A673 (cell line): Measurements from ENCODE around the gene TTLL5. TPM values are rescaled to one million over a fixed set of nuclear protein-coding genes. Genes with fewer than 3 reads are reported as not detected.

Experiments used
- BruUV-seq: library from RNA; stranded (reverse); fragments of 400-500 nt; replicated peaks from 2 replicates; lab custom pipeline; 2021; lab: Mats Ljungman, UMichigan
- CTCF ChIA-PET: fragments of 300-600 bp; sonication (Branson Sonifier 250); formaldehyde crosslinking; loops from one replicate; lab custom pipeline; 2022; ENCODE audit warnings: antibody characterized with exemption; lab: Charles Lee
- POLR2A ChIA-PET: fragments of 300-600 bp; sonication (Branson Sonifier 250); formaldehyde crosslinking; loops from one replicate; lab custom pipeline; 2022; ENCODE audit warnings: antibody characterized with exemption; ENCODE audit not compliant: low non-redundant PET; lab: Charles Lee
- DNase-seq: peaks from one replicate; pipeline ENCODE4 v3.0.0-alpha.2; 2015; ENCODE audit warnings: low spot score
- H3K27ac ChIP-seq: fragments of 200-600 bp; sonication (generic); 2 replicates; pipeline ENCODE4 v1.5.1; 2016; ENCODE audit warnings: mixed run types, low read depth, mild to moderate bottlenecking, mixed read lengths, antibody characterized with exemption, low read length; ENCODE audit not compliant: poor library complexity, severe bottlenecking
- H3K27me3 ChIP-seq: fragments of 200-600 bp; sonication (generic); replicated peaks from 2 replicates; pipeline ENCODE4 v1.6.1; 2017; ENCODE audit warnings: mixed run types, low read depth, mild to moderate bottlenecking, mixed read lengths, antibody characterized with exemption, low read length; ENCODE audit not compliant: insufficient read depth, poor library complexity
- H3K36me3 ChIP-seq: fragments of 200-600 bp; sonication (generic); 2 replicates; pipeline ENCODE4 v1.6.1; 2016; ENCODE audit warnings: mixed run types, mild to moderate bottlenecking, mixed read lengths, antibody characterized with exemption, low read length; ENCODE audit not compliant: insufficient read depth, poor library complexity, severe bottlenecking
- H3K4me1 ChIP-seq: fragments of 200-600 bp; sonication (generic); 2 replicates; pipeline ENCODE4 v1.6.1; 2017; ENCODE audit warnings: mixed run types, mild to moderate bottlenecking, mixed read lengths, antibody characterized with exemption, low read length; ENCODE audit not compliant: insufficient read depth, poor library complexity, severe bottlenecking
- H3K4me3 ChIP-seq: fragments of 200-600 bp; sonication (generic); 2 replicates; pipeline ENCODE4 v1.5.1; 2016; ENCODE audit warnings: low read depth, mixed run types, mild to moderate bottlenecking, mixed read lengths, low read length; ENCODE audit not compliant: poor library complexity, severe bottlenecking
- H3K9me3 ChIP-seq: fragments of 200-600 bp; sonication (generic); 2 replicates; pipeline ENCODE4 v1.6.1; 2016; ENCODE audit warnings: mixed run types, low read depth, mild to moderate bottlenecking, mixed read lengths, antibody characterized with exemption, low read length; ENCODE audit not compliant: poor library complexity, severe bottlenecking
- CTCF ChIP-seq: fragments of 300-800, 200-600 bp; sonication (generic); conservative IDR thresholded peaks from 2 replicates; pipeline ENCODE4 v1.5.1; 2017; ENCODE audit warnings: low read depth, mild to moderate bottlenecking, antibody characterized with exemption, low read length, moderate library complexity, mixed read lengths
- EZH2 ChIP-seq: fragments of 200-600 bp; sonication (generic); IDR thresholded peaks from 2 replicates; pipeline ENCODE4 v1.6.1; 2017; ENCODE audit warnings: borderline replicate concordance, low read depth, mild to moderate bottlenecking, mixed read lengths, antibody characterized with exemption, low read length; ENCODE audit not compliant: poor library complexity, severe bottlenecking
- intact Hi-C: fragments of 100-400 bp; cut with micrococcal nuclease; formaldehyde crosslinking; loops from one replicate; pipeline ENCODE4 v1.10.0; 2022; ENCODE audit not compliant: unreplicated experiment
- total RNA-seq: library from RNA; stranded (reverse); gene quantifications from 2 replicates; pipeline ENCODE4 v1.2.3, GENCODE V29; 2021

TTLL5 gene
- total RNA-seq, 1 experiment from 2014 or later = 56.7 TPM

- Histone ChIP-seq H3K4me3 (no peak overlapping the region), H3K36me3 (peaks cover 32% of the 10 kb centered on the region), H3K27me3 (no peaks in the 10 kb centered on the region), H3K27ac (no peak overlapping the region), H3K9me3 (peaks cover 3% of the 10 kb centered on the region), H3K4me1 (no peaks in the 10 kb centered on the region)
- ChIA-PET POLR2A (no interaction called here), CTCF (no interaction called here)
- intact Hi-C loops = no loop called here
- no TSS peak for BruUV-seq
- no peak for TF ChIP-seq EZH2
- 0 out of 2 replicates have a peak, but pooled peaks have one; percentile 26 for TF ChIP-seq CTCF
- no peak for DNase-seq
Measured at GRCh38 chr14:75675265-75675960, 14.4 kb downstream of the TTLL5 start.

- Histone ChIP-seq H3K27ac (no peak overlapping the region), H3K36me3 (peaks cover 29% of the 10 kb centered on the region), H3K27me3 (no peaks in the 10 kb centered on the region), H3K4me3 (no peak overlapping the region), H3K4me1 (no peaks in the 10 kb centered on the region), H3K9me3 (no peaks in the 10 kb centered on the region)
- no peak for DNase-seq
- no peak for TF ChIP-seq EZH2
- no peak for TF ChIP-seq CTCF
- intact Hi-C loops = no loop called here
- no TSS peak for BruUV-seq
- CTCF ChIA-PET = no interaction called here
- POLR2A ChIA-PET = no interaction called here
Measured at GRCh38 chr14:75685910-75686309, 24.9 kb downstream of the TTLL5 start.

- TF ChIP-seq EZH2 = no peak
- TF ChIP-seq CTCF = no peak
- Histone ChIP-seq H3K9me3 (no peaks in the 10 kb centered on the region), H3K27ac (no peak overlapping the region), H3K4me1 (no peaks in the 10 kb centered on the region), H3K36me3 (peaks cover 37% of the 10 kb centered on the region), H3K4me3 (no peak overlapping the region), H3K27me3 (no peaks in the 10 kb centered on the region)
- no TSS peak for BruUV-seq
- POLR2A ChIA-PET = no interaction called here
- no peak for DNase-seq
- intact Hi-C loops = no loop called here
- CTCF ChIA-PET = no interaction called here
Measured at GRCh38 chr14:75689012-75689411, 28.0 kb downstream of the TTLL5 start.
